Esophagus muscularis mucosa (tissue), 4 donors: Measurements from ENCODE around the gene GLYATL1.

Experiments used
- CTCF ChIP-seq, 3 experiments: fragments of 200-600 bp in 2 of 3; fragments of 450-650 bp in 1 of 3; sonication (generic) in 2 of 3; IDR thresholded peaks; one replicate each; pipeline ENCODE4 v1.5.1; 2017 to 2019; ENCODE audit warnings: antibody characterized with exemption in 3 of 3, mild to moderate bottlenecking in 2 of 3, moderate library complexity in 1 of 3
- EP300 ChIP-seq: sonication (generic); formaldehyde crosslinking; IDR thresholded peaks from one replicate; pipeline ENCODE4 v1.6.1; 2017; ENCODE audit warnings: antibody characterized with exemption
- POLR2A ChIP-seq: fragments of 450-650 bp; IDR thresholded peaks from one replicate; pipeline ENCODE4 v1.6.1; 2017; ENCODE audit warnings: antibody characterized with exemption, moderate library complexity, mild to moderate bottlenecking, low read depth
- POLR2AphosphoS5 ChIP-seq, 2 donors: sonication (generic); formaldehyde crosslinking; IDR thresholded peaks; one replicate each; pipeline ENCODE4 v1.6.1; 2017; ENCODE audit warnings: antibody characterized with exemption in 2 of 2

- TF ChIP-seq CTCF (IDR thresholded peaks at IDR 0.05) (no peak), POLR2A (no peak), EP300 (no peak), POLR2AphosphoS5 (IDR thresholded peaks at IDR 0.05) (no peak)
Observed at GRCh38 chr11:58921778-58922390, 17.4 kb upstream of the GLYATL1 start.
